ENCODE results near the gene C16orf89.
"Not testable (repeated sequence)": the region's sequence is repeated elsewhere in the genome, so short reads cannot be mapped to it uniquely, and the experiment has no call there.

DNA sequence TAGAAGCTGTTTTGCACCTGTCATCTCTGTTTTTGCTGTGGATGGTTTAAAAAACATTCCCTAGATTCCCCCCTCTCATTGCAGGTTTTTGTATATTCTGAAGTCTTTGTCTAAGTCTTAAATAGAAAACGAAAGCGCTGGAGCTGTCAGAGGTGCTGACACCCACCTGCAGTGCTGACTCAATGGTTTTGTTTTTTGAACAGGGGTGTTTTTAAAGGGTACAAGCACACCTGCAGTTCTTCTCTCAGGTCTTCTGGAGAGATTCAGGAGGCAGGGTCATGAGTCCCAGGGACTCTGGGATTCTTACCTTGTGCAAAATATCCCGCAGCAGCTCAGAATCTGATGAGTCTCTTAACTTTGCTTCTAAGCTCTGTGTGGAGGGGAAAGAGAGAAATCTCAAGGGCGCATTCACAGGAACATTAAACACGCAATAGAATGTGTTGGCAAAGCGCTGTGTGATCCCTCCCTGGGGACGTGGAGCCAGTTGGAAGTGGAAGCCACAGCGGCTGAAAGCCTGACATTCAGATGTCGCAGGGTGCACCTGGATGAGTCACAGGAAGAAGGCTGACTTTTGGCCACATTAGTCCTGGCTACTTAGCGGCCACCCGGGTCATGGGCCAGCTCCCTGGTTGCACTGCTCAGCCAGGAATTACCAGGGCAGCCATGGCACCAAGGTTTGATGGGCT is 29.5 kb upstream of the C16orf89 start:
- TF ChIP-seq, protein P1, sequence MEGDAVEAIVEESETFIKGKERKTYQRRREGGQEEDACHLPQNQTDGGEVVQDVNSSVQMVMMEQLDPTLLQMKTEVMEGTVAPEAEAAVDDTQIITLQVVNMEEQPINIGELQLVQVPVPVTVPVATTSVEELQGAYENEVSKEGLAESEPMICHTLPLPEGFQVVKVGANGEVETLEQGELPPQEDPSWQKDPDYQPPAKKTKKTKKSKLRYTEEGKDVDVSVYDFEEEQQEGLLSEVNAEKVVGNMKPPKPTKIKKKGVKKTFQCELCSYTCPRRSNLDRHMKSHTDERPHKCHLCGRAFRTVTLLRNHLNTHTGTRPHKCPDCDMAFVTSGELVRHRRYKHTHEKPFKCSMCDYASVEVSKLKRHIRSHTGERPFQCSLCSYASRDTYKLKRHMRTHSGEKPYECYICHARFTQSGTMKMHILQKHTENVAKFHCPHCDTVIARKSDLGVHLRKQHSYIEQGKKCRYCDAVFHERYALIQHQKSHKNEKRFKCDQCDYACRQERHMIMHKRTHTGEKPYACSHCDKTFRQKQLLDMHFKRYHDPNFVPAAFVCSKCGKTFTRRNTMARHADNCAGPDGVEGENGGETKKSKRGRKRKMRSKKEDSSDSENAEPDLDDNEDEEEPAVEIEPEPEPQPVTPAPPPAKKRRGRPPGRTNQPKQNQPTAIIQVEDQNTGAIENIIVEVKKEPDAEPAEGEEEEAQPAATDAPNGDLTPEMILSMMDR (IDR thresholded peaks at IDR 0.05): not testable (repeated sequence)
- not testable (repeated sequence) for TF ChIP-seq EZH2 (IDR thresholded peaks at IDR 0.05; ENCODE audit: borderline replicate concordance, insufficient read depth, low read depth, low read length, poor library complexity, severe bottlenecking)

Data from B cell (primary cell).